ENCODE measurements around the gene SLC16A3. TPM values are rescaled to one million over a fixed set of nuclear protein-coding genes. Genes with fewer than 3 reads are reported as not detected.
"Not testable (repeated sequence)": the region's sequence is repeated elsewhere in the genome, so short reads cannot be mapped to it uniquely, and the experiment has no call there.

The SLC16A3 gene
- total RNA-seq (2014; rRNA removed; shearing (Covaris generic)): 22.2 and 30.0 TPM in 2 replicates

DNA sequence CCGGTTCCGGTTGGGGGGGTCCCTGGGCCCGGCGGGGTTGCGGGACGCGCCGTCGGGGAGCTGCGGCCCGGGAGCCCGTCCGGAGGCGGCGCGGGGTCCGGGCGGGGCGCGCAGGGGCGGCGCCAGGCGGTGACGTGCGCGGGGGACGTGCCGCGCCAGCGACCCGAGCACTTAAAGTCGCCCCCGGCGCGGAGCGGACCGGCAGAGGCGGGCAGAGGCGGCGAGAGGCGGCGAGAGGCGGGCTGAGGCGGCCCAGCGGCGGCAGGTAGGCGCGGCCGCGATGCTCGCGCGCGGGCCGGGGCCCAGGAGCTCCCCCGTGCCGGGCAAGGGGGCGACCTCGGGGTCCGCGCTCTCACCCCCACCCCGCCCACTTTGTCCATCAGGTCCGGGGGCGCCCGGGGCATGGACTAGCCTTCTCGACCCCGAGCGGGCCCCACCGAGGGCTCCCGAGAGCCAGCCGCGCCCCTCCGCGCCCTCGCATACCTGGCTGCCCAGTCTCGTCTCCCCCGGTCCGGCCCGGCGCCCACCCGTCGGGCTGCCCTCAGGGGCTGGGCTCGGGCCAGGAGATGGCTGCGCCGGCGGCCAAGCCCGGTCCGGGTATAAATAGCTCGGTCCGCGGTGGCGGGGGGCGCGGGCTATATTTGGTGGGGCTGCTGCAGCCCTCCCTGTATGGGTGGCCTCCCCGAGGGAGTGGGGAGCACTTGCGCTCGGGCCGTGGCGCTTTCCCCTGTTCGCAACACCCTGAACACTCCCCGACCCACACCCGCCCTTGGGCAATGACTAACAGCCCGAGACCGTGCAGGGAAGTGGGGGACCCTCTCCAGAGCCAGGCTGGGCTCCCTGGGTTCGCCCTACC, at the start of gene SLC16A3:
Gene SLC16A3, plus strand, starts transcription at position 201 of the 856 bp plus-strand sequence. CDS start 6,967 bp downstream, outside the sequence.
- DNase-seq (ENCODE audit: low spot score): no peak

DNA sequence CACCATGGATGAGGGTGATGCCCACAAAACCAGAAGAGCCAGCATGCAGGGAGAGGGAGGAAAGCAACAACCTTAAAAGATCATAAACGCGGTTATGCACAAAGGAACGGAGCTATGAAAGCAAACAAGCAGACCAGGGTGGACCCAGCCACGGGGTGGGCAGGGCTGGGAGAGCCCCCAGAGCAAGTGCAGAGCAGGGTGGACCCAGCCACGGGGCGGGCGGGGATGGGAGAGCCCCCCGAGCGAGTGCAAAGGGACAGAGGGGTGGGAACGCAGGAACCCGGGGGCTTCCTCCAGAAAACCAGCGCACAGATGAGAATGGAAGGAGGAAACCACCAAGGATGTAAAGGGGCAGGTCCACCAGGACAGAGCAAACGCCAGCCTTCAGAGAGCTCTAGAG, 49.4 kb upstream of the SLC16A3 start:
- no peak for DNase-seq (ENCODE audit: low spot score)

DNA sequence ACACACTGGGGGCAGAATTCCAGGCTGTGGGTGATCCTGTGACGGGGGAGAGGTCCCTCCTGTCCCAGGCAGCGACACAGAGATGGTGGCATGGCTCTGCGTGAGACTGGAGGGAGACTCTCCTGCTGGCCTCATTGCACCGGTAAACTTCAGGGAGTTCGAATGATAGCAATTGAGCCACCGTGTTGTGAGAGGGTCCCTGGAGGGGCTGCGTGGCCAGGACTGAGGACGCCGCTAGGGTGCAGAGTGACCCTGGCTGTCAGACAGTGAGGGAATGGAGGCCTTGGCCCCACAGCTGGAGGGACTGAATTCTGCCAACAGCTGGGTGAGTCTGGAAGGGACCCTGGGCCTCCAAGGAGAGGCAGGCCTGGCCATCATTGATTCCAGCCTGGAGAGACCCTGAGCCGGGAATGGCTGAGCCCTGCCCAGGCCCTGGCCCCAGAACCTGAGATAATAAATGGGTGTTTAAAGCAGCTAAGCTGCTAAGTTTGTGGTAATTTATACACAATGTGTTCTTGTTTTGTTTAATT, 48.8 kb upstream of the SLC16A3 start:
- DNase-seq (ENCODE audit: low spot score): no peak

DNA sequence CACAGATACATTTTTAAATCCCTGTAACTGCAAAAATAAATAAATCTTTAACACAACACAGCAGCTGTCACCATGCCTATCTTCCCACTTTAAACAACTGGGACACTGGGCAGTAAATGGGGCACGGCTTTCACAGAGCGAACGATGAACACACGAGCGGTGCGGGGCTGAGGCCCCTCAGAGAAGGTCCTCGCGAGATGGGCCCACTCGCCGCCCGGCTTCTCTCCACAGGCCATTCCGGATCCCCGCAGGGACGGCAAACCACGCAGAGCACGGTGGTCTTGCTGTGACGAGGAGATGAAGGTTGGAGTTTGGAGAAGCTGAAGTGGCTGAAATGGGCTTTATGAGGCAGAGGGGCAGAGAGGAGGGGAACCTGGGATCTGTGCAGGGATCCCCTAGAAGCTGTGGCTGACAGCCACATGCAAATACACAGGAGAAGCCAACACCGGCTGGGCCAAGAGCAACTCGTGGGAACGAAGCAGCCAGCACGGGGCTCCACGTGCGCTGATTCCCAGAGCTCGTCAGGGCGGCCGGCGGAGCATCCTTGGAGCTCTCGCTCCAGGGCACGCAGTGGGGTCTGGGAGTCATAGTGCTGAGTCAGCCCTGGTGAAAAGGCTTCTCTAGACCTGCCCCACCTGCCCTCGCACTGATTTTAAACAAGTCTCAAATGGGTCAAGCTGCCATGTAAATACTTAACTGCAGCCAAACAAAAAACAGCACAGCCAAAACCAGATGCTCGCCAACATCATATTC, 47.9 kb upstream of the SLC16A3 start:
- DNase-seq (ENCODE audit: low spot score): no peak

DNA sequence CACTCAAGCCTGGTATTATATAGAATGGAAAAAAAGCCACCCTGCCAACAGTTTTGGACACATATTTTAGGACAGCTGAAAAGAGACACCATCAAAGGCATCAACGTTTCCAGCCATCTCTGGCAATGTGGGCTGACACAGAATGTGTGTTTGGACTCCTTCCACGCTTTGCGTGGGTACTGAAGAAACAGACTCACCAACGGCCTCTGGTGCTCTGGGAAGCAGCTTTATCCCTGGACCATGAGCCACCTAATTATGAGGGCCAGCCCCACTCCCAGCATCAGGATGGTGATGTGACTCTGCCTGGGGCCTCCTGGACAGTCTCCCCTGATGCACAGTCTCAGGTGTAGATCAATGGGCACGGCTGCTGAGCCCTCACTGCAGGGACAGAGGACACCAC, 44.1 kb upstream of the SLC16A3 start:
- DNase-seq (ENCODE audit: low spot score): no peak

DNA sequence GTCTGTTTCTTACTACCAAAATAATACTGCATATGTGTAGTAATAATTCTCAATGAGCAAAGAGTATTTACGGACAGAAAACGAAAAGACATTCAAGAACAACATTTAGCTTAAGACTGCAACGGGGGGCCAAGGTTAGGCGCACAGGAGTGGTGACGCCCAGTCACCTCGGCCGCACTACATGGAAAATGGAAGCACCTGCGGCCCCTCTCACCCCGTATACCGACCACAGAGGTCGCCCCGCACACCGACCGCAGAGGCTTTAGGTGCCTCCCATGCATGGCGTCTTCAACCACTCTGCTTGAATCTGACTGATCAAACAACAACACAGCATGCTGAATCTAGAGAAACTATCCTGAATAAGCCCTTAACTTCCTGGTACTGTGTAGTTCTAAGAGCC, 42.6 kb upstream of the SLC16A3 start:
- DNase-seq (ENCODE audit: low spot score): no peak

DNA sequence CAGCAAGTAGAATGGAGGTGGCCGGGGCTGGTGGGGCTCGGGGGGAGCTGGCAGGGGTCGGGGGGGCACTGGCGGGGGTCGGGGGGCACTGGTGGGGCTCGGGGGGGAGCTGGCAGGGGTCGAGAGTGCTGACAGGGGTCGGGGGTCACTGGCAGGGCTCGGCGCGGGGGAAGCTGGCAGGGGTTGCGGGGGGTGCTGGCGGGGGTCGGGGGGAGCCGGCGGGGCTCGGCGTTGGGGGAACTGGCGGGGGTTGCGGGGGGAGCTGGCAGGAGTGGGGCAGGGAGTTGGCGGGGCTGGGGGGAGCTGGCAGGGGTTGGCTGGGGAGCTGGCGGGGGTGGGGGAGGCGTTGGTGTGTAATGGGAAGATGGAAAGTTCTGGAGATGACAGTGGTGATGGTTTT, 41.3 kb upstream of the SLC16A3 start:
- no peak for DNase-seq (ENCODE audit: low spot score)

DNA sequence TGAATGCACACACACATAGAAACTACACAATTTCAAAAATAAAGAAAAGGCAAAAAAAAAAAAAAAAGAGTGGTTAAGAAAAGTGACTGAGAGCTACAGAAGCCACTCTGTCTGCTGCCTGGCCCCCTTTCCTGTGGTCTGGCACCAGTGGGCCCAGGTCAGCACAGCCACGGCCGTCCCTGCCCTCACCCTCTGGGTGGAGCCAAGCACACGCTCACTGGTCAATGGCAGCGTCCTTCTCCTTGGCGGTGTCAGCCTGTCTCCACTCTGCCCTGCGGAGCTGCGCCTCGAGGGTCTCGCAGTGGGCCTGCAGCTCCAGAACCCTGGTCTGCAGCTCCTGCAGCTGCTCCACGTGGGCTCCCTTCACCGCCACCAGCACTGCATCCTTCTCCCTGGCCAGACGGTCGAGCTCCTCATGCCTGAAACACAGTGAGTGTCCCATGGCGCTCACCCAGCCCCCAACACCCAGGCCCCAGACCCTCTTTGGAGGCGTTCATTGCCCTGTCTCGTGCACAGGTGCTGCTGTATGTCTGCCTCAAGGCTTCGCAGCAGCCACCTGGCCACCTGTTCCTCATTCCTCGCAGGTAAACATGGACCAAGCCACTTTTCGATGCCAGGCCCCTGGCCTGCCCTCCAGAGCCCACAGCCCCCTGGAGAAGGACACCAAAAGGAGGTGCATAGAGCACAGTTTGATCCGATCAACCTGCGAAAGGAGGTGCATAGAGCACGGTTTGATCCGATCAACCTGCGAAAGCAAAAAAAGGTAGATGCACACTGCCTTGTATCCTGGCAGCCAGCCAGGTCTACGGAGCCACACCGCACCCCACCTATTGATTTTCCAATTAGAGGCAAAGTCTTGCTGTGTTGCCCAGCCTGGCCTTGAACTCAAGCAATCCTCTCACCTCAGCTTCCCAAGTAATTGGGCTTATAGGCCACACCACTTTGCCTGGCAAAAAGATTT, 40.6 kb upstream of the SLC16A3 start:
- no peak for DNase-seq (ENCODE audit: low spot score)

DNA sequence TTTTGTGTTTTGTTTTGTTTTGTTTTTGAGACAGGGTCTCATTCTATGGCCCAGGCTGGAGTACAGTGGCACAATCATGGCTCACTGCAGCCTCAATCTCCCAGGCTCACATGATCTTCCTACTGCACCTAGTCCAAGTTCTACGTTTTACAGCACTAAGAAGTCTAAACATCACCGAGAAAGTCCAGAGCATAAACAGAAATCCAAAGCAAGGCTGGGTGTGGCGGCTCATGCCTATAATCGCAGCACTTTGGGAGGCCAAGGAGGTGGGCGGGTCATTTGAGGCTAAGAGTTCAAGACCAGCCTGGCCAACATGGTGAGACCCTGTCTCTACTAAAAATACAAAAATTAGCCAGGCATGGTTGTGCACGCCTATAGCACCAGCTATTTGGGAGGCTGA, 35.8 kb upstream of the SLC16A3 start:
- not testable (repeated sequence) for DNase-seq (ENCODE audit: low spot score)

DNA sequence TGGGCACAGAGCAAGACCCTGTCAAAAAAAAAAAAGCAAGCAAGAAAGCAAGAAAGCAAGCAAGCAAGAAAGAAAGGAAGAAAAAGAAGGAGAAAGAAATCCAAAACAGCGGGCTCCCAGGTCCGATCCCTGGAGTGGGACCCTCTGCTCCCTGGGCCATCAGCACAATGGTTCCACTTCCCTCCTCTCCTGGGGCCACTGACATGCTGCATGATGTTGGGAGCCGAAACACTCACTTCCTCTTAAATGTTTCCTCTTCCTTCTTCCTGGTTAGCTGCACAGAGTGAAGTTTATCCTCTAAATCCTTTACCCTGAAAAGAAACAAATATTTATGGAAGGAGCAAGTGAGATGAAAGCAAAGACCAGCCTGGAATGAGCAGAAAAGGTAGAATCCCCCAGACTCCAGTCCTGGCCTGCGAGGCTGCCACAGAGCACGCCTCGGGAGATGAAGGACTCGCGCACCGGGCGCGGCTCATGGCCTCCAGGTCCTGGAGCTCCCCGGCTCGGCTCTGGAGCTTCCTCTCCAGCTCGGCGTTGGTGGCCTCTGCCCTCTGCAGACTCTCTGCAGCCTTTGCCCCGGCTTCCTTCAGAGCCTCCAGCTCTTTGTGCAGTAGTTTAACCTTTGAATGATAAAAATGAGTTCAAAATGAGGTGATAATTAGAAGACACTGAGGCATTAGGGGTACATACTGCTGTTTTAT, 35.2 kb upstream of the SLC16A3 start:
- no peak for DNase-seq (ENCODE audit: low spot score)

DNA sequence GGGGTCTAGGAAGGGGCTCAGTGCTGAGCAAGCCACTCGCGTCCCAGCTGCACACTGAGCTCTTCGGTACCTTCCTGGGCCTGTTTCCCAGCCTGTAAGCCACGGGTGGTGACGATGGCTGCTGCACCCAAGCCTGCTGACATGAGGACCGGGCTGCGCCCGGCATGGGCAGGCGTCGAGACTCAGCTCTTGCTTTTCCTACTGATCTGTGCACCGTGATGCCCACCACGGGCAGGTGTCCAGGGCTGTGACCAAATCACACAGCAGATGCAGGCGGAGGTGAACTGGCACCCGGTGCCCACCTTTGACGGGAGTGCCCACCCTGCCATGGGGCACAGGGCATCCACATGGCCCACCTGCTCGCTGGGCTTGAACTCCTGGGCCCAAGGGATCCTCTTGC, 34.1 kb upstream of the SLC16A3 start:
- no peak for DNase-seq (ENCODE audit: low spot score)

DNA sequence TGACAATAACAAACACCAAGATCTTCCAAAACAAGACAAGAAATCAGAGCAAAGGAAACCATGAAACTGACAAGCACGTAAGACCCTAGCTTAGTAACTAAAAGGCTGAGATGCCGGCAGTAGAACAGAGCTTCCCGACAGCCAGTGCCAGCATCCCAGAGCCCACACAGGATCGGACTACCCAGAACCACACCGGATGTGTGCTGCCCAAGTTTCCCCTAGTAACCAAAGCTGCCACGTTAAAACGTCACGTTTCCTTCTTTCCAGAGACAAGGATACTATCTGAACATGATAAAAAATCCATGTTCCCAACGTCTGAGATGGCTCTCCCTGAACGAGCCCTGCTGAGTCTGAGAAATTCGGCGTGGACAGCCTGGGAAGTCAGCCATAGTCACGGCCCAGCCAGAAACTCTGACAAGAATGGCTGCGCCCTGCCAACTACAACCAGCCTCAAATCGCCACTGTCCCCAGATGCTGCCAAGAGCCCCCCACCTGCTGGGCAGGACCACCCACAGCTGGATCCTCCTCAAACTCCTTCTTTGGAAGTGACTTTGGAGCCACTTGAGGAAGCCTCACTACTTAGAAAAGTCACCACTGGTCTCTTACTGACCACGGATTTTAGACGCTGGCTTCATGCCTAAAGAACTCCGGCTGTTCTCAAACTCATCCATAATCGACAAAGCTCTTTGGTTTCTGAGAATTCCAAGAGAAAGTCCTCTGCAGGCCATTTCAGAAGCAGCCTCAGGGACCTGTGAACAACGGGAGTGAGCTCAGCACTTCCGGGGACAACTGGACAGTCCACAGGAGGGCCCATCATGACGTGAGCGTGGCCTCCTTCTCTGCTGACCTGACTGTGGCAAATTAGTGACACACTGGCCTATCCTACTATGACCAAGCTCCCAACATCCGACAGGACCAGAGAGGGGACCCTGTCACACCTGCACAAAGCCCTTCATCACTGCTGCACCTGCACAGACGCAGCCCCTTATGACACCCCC, 32.9 kb upstream of the SLC16A3 start:
- no peak for DNase-seq (ENCODE audit: low spot score)

DNA sequence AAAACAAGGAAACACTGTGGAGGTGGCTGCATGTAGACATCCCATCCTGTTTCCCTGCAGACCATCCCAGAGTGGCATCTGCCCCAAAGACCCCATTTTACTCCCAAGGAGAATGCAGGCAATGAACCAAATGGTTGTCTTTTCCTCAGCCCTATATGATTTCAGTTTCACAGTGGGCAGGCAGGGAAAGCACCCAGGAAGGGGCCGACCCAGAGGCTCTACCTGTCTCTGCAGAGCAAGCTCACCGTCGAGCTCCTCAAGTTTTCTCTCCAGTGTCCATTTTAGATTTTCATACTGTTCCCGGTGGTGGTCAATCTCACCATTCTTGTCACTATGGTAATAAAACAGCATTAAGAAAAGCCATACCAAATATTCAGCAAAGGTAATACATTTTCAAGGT, 30.8 kb upstream of the SLC16A3 start:
- no peak for DNase-seq (ENCODE audit: low spot score)

DNA sequence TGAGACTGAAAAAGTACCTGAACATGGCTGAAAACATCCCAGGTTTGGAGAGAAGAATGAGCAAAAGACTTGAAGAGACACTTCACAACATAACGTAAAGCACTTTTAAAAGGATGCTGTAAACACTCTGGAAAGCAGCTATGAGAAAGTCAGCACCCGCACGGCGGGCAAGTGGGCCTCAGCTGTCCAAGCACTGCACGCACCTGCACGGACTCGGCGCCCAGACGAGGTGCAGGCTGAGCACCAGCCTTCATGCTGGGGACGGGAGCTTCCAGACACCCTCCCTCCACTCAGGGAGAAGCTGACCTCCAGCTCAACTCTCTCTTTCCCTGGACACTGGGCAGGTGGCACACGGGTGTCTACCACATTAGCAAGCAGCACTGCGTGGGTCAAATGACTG, 29.3 kb upstream of the SLC16A3 start:
- no peak for DNase-seq (ENCODE audit: low spot score)

DNA sequence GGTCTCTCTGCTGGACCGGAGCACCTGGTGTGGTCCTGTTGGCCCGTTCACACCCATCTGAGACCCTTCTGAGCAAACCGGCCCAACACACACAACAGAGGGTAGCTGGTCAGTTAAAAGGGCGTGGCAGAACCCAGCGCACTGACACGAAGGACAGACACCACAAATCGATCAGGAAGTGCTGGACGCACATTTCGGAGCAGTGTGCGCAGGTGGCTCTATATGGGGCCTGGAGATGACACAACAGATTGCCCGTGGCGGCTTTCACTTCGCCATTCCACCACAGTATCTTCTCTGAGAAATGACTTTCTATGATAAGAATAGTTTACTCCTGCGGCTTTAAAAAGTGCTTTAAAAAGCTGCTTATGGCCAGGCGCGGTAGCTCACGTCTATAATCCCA, 28.7 kb upstream of the SLC16A3 start:
- DNase-seq (ENCODE audit: low spot score): no peak

DNA sequence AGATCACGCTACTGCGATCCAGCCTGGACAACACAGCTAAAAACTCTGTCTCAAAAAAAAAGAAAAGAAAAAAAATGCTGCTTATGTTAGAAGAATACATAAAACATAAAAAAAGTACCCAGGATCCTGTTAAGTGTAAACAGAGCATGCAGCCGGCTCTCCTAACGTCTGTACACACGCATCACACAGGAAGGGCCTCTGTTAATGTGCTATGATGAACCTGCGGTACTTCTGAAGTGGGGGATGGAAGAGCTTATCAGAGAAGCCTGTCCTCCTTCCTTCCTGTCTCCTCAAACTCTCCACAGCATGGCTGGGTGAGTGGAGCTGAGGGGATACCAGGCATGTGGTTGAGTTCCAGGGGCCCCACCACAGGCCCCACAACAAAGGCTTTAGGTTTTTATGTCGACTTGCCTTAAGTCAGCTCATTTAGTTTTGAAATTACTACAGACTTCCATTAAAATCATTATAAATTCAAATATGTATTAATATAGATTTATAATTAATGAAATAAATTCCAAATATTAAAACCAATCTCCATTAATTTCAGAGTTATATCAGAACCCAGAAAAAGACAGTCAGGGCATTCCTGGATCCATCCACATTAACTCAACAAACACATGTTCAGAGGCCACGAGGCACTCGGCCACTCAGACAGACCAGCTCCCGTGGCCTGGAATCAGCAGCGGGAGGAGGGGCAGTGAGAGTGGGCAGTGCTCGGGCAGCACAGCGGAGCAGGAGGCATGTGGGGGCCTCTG, 27.9 kb upstream of the SLC16A3 start:
- DNase-seq (ENCODE audit: low spot score): no peak

DNA sequence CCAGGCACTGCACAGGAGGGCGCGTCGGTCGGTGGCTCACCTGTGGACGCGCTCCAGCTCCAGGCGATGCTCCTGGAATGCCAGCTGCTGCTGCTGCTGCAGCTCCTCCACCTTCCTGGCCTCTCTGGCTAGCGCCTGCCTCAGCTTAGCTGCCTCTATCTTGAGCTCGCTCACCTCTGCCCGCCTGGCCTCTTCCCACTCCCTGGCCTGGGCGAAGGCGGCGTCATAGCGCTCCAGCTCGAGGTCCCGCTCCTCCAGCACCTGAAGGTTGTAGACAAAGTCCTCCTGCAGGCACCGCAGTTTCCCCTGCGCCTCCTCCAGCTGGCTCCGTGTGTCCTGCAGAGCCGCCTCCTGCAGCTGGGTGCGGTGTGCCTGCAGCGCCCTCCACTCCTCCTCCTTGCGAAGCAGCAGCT, 27.3 kb upstream of the SLC16A3 start:
- DNase-seq (ENCODE audit: low spot score): no peak

DNA sequence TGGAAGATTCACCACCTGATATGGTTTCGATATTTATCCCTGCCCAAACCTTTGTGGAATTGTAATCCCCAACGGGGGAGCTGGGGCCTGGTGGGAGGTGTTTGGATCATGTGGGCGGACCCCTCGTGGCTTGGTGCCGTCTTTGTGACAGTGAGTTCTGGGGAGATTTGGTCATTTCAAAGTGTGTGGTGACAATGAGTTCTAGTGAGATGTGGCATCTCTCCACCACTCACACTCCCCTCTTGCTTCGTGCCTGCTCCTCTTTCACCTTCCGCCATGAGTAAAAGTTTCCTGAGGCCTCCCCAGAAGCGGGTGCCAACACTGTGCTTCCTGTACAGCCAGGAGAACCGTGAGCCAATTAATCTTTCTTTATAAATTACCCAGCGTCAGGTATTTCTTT, 25.9 kb upstream of the SLC16A3 start:
- no peak for DNase-seq (ENCODE audit: low spot score)

DNA sequence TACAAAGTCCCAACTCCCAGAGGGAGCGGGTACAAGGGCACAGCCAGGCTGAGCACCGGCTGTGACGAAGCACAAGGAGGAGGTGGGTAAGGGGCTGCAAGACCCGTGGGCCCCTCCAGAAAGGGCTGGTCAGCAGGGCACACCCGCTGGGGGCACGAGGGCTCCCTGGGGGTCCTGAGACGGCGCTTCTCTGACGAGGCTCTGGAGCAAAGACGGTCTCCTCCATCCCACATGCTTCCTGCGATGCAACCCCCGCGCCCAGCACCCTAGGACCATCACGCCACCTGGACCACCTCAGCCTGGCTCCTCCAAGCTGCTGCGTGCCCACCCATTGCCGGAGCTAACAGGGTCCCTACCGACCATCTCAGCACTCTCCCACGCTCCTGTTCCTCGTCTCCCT, 24.9 kb upstream of the SLC16A3 start:
- DNase-seq (ENCODE audit: low spot score): no peak

Measured in H4 (cell line).